GM19467 (cell line): ENCODE results near the gene TNNT2.

Experiments used
- ATAC-seq: cut with Tn5 transposase; IDR thresholded peaks from one replicate; pipeline ENCODE4 v1.9.1; 2021; ENCODE audit warnings: mild to moderate bottlenecking, moderate library complexity; ENCODE audit not compliant: unreplicated experiment

TNNT2 gene

DNA sequence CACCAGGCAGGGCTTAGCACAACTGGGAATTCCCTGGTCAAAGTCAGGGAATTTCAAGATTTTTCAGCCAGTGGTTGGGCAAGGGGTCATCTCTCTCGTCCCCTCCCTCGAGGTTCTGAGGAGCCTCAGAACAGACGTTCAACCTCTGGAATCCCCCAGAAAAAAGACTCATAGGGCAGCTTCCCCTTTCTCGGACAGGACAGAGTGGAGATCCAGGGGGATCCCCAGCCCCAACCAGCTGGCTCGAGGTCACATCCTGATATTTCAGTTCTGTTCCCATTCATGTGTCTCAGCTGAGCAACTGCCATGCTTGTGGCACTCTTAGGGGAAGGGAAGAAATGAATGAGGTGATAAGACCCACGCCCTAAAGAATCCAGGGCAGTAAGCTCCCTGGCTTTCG lies 26.6 kb upstream of the TNNT2 start:
- no peak for ATAC-seq

DNA sequence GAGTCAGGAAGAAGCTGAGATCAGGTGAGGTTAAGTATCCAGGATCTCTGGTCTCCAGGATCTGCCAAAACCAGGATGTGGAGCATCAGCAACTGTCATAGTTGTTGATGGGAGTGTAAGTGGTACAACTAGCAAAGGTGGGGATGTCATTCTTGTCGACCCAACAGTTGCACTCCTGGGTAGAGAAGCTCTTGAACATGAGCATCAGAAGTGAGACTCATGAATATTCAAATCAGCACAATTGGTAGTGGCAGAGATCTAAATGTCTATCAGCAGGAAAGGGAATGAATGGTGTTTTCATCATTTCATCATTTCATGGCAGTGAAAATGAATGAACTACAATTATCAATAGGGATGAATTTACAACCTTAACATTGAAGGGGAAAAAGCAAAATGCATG lies 25.9 kb upstream of the TNNT2 start:
- ATAC-seq, result no peak

DNA sequence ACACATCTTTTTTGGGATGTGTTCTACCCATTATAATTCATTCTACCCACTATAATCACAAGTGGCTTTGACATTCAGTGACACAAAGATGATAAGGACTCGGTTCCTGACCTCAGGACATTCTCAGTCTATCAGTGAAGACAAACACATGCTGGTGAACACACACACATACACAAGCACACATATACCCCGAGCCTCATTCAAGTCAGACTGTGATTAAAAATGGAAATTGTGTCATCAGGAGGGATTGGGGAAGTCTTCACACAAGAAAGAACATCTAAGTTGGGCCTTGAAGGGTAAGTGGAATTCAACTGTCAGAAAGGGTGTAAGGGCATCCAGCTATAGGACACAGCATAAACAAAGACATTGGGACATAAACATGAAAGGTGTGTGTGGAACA lies 24.2 kb upstream of the TNNT2 start:
- no peak for ATAC-seq

DNA sequence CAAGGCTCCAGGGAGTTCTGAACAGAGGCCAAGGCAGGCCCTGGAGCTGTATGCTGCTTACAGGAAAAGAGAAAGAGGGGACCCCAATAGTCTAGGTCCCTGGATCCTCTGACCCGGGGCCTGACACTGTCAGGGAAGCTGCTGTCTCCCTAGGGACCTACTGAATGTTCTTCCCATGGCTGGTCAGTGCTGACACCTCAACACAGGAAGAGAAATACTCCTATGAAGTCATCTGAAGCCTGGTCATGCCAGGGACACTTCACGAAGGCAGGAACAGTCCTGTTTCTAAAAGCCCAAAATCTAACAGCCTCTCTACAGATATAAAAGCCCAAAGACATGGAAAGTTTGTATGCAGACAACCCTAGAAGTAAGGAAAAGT lies 23.4 kb upstream of the TNNT2 start:
- ATAC-seq, result no peak

DNA sequence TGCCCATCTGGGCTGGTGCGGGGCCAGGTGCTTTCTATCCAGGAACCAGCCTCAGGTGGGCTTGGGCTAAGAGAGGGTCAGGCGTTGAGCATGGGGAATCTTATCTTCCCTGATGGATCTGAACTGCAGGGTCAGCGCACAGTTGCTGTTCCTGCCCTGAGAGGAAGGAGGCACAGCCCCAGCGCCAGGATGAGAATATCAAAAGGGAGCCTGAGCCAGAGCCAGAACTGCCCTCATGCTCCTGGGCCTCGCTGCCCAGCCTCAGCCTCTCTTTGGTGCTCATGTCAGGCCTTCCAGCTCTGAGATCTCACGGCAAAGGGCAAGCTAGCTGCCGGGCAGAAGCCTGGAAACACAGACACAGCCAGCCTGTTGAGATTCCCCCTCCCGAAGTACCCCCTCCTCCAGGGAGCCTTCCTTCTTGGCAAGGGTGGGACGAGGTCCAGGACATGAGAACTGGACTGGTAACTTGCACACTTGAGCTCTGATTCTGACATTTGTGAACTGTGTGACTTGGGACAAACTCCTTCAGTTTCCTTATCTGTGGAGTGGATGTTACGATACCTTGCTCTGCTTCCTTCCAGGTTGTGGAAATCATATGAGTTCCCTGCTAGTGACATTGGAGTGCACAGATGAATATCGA lies 22.9 kb upstream of the TNNT2 start:
- no peak for ATAC-seq

DNA sequence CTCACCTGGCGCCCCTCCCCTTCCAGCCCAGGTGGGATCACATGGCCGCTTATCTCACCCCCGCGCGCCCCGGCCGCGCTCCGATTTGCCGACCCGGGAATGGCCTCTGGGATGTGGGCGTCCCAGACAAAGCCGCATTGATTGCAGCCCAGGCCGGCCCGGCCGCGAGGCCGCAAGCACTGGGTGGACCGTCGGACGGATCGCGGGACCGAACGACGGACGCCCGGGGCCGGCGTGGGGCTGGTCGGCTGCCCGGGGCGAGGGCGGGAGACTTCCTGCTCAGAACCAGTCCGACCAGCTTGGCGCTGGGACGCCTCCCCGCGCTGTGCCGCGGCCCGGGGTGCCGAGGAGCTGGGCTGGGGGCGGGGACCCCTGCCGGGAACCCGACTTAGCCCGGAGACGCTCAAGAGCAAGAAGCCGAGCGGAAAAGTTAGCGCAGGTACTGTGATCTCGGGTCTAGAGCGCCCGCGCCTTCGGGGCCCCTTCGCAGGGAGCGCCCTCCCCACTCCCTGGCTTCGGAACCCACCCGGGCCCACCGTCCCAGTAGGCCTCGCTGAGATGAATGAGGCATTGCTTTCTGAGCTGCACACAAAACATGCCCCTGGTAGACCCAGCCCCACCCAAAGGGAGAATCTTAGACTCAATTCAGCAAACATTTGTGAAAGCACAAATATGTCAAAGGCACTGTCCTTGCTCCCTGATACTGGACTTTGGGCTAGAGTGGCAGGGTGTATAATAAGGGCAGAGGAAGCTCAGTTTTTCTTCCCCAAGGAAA lies 22.1 kb upstream of the TNNT2 start:
- ATAC-seq, result no peak

DNA sequence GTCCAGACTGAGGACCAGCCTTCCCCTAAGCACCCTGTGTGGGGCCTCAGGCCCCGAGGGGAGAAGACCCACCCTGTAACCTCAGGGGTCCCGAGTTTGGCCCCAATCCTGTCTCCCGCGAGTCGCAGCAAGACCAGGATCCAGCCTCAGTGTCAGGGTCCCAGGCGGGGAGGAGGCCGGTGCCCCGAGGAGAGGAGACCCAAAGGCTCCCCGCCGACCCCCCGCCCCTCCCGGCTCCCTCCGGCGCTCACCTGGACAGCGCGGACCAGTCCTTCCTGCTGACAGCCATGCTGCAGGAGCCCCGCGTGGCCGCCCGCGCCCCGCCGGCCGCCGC lies 21.5 kb upstream of the TNNT2 start, which contains the start of gene LAD1:
TSS of gene LAD1 (minus strand) at position 307 of the 334 bp plus-strand sequence. CDS start at position 289, 18 bp downstream.
- ATAC-seq, result no peak

DNA sequence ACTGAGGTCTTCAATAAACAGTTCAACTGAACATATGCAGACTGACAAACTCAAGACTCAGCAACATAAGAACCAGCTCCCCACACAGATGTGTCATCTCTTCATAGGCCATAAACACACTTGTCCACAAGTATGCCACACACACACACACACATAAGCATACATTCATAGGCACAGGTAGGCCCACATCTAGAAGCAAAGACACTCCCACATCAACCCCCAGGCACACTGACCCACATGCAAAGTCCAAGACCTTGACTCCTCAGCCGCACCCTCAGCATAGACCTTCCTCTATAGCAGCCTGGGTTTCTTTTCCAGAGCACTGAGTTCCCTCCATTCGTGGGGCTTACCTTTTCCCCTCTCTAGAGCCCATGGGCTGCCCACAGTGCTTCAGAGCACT lies 20.2 kb upstream of the TNNT2 start:
- no peak for ATAC-seq

DNA sequence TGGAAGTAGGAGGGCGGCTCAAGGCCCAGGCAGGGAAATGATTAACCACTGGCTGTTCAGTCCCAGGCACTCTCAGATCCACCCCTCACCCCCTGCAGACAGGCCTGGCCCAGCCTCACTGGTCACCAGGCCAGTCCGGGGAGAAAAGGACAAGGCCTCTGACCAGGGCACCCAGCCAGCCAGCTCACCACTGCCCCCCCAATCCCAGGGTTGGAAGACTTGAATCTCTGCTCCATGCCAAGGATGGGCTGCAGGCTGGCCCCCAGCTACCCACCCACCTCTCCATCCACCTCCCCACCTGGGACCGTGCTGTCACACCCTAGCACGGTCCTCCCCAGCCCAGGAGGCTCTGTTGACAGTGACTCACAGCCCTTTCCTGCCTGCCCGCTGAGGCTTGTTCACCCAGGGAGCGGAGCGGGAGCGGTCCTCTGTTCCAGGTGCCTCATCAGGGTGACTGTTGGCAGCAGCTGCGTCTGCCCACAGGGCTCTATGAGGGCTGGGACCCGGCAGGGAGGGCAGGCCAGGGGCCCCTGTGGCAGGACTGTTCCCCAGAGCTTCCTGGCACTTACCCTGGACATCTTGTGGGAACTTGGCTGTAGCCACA lies 19.5 kb upstream of the TNNT2 start:
- ATAC-seq, result no peak

DNA sequence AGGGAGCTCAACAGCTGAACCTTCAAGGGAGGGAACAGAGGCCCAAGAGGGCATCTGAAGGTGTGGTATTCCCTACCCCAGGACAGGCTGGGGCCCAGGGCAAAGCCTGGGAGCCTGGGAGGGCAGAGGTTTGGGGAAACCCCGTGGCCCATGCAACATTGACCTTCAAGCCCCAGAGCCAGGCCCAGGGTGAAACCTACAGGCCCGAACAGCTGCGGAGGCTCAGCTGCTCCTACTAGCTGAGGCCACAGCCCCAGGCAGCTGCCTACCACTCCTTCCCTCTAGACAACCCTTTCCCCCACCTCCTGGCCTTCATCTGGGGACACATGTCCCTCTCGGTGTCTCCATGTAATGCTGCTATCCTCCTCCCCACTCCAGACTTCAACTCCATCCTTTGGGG lies 18.5 kb upstream of the TNNT2 start:
- ATAC-seq, result no peak

DNA sequence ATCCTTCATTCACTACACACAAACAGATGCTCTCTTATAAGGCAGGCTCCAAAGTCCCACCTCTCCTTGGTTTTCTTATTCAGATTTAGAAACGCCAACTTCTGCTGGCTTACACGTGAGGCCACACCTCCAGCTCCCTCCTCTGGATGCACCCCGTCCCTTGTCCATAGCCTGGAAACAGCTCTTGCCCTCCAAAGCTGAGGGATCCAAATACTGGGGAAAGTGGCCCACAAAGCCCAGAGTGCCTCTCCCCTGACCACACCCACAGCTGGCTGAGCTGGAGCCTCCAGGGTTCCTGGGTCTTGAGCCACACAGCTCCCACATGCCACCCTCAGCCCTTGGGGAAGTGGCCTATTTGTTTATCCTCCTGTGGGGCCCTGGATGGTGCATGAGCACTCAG lies 17.1 kb upstream of the TNNT2 start:
- ATAC-seq, result no peak

DNA sequence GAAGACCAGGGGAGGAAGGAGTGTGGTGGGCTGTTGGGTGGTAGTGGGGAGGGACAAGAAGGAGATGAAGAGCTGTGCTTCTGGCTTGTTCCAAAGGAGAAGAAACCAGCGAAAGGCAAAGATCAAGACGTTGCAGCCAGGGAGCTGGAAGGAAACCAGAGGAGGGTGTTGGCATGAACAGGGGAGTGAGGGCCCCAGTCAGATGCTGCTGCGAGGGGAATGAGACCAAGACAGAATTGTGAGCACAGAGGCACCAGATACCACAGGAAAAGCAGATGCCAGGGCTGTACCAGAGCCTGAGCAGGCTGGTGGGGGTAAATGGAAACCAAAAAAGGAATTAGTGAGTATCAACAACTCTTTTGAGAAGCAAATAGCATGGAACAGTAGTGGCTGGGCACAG lies 15.6 kb upstream of the TNNT2 start:
- no peak for ATAC-seq

DNA sequence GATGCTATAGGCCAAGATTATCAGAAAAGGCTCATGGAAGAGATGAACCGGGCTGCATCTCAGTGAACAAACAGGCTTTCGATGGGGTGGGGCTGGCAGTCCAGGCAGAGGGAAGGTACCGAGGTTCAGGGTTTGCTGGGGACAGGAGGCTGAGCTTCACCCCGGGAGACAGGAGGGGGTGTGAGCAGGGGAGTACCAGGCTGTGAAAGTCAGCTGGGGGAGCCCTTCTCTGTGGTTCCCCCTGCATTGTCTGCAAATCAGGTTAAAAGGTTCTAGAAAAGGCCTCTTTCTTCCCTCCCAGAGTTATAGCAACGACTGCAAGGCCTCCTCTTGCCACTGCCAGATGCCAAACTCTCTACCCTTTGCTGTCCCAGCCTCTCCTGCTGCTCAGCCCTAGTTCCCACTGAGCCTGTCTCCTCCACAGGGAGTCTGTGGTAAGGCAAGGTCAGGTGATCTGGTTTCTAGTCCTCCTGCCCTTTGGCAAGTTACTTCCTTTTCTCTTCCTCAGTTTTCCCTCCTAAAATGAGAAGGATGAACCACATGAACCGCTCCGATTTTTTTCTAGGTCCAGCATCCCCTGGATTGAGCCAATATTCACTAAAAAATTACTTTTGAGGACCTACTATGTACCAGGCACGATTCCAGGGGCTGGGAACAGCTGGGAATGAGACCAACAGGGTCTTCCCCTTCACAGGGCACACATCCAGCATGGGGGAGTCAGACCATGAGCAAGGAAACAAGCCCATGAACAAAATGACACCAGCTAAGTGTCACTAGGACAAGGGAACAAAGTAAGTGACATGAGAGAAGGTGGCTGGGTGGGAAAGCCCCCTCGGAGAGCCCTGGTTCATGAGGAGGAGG lies 14.4 kb upstream of the TNNT2 start:
- no peak for ATAC-seq

DNA sequence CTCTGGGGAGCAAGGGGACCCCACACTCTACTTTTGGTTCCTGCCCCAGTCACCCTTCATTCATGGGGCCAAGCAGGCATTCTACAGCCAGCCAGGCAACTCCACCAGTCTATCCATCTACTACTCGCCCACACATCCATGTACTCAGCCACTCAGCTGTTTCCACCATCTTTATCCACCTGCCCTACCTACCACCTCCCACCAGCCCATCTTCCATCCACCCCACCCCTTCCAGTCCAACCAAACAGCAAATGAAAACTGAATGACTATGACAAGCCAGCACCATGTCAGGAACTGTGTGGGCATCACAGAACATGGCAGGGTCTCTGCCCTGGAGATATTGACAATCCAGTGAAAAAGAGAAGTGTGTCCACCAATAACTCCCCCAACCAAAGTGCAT lies 13.7 kb upstream of the TNNT2 start:
- ATAC-seq, result no peak

DNA sequence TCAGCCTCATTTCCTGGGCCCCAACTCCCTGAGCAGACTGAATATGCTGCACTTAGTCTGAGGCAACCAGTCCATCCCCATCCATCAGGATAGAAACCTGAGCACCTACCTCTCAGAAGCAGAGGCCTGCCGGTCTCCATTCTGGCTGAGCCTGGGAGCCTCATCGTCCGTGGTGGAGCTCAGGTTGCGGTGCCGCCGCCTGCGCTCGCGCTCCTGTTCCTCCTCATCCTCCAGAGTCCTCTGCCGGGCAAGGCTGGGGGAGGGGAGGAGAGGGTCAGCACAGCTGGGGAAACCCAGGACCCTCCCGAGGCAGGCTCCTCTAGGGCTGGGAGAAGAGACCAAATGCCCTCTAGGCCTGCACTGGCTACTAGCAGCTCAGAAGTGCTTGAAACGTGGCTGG lies 11.6 kb upstream of the TNNT2 start:
- no peak for ATAC-seq

DNA sequence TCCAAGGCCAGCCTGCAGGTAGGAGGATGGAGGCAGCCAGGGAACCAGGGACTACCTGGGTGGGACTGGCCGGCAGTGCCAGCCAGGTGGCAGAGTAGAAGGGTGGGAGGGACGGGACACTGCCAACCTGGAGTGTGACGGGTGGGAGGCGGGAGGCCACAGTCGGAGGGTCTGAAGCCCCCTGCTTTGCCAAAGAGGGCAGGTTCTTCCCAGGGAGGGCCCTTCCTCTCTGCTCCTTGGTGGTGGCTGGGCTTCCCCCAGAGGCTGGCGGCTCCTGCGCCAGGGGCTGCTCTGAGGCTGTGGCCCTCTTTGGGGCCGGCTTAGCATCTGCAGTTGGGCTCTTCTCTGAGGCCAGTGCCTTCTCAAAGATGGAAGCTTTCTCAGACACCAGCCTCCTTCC lies 8.7 kb upstream of the TNNT2 start:
- ATAC-seq, result no peak

DNA sequence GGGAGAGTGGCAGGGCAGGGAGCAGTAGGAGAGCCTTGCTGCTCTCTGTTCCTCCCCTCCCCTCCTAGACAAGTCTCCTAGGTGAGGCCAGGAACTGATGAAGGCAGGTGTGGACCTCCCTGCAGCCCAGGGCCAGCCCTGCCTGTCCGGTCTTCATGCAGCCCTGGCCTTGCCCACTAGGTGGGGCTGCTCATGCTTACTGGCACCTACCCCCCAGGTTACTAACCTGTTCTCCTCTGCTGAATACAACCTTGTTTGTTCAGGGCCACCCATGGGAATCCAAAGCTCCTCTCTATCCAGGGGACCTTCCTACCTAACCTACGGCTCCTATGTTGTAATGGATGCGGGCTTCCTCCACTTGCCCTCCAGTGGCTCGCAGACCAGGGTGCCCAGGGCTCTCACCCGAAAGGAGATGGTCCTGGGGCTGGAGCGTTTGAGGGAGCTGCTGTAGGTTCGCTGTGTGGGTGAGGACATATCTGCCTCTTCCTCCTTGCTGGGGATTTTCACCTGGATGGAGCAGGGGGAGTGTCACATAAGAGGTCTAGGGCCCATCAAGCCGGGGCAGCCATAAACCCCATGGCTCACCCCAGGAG lies 7.9 kb upstream of the TNNT2 start:
- peak; percentile 75 for ATAC-seq

DNA sequence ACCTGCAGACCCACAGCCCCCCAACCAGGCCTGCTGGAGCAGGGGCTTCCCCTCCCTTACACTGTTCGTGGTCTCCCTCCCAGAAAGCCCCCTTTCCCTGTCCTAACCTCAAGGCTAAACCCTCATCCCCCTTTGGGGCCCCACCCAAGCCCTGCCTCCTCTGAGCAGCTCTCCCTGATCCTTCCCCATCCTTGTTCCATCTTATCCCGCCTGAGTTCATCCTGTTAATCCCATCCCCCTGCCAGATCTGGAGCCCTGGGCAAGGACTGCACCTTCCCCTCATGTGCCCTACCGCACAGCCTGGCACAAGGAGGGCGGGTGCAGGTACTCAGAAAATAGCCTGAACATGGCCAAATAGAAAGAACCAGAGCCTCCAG lies 6.9 kb upstream of the TNNT2 start:
- no peak for ATAC-seq

DNA sequence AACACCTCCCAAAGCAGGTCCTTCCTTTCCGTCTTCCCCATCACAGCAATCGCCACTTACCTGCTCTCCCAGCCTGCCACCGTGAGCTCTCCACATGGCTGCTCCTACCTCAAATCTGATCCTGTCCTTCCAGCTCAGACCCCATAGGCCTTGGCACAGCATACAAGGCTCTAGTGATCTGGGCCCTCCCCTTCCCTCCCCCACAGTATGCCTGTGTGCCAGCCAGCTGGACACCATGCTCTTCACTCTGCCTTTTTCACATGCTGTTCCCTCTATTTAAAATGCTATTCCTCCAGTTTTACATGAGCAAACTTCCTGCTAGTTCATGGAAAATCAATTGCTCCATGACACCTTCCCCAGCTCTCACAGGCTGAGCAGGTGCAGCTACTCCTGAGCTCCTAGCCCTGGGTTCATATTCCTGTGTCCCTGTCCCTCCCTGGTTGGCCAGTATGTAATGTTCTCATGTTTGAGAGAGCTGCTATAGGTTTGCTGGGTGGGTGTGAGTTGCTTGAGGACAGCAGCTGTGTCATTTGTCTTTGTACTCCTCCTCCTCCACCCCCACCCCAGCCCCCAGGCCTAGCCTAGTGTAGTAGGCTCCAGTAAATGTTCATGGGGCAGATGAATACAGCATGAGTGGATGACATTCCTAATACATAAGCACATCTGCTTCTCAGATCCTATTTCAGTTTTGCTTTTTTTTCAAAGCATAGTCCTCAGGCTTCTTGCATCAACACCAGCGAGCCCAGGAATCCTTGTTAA lies 6.3 kb upstream of the TNNT2 start:
- ATAC-seq, result no peak

DNA sequence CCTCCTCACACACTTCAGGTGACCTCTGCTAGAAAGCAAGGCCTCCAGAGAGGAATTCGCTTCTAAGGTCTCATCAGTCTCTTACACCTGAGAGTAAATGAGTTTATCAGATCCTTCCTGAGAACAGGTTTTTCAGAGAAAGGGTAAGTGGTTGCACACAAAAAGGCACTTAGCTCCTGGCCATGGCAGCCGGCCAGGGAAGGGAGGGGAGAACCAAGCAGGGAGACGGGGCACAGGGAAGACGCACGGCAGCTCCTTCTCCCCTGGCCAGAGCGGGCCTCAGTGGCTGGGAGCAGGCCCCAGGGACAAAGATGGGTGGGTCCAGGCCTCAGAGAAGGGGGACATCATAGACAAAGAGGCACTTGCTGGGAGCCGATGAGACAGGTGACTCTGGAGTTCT lies 3.6 kb upstream of the TNNT2 start:
- ATAC-seq, result no peak
